Measurements from ENCODE around the gene MALL.
"Not testable (repeated sequence)": the region's sequence is repeated elsewhere in the genome, so short reads cannot be mapped to it uniquely, and the experiment has no call there.

MALL gene

DNA sequence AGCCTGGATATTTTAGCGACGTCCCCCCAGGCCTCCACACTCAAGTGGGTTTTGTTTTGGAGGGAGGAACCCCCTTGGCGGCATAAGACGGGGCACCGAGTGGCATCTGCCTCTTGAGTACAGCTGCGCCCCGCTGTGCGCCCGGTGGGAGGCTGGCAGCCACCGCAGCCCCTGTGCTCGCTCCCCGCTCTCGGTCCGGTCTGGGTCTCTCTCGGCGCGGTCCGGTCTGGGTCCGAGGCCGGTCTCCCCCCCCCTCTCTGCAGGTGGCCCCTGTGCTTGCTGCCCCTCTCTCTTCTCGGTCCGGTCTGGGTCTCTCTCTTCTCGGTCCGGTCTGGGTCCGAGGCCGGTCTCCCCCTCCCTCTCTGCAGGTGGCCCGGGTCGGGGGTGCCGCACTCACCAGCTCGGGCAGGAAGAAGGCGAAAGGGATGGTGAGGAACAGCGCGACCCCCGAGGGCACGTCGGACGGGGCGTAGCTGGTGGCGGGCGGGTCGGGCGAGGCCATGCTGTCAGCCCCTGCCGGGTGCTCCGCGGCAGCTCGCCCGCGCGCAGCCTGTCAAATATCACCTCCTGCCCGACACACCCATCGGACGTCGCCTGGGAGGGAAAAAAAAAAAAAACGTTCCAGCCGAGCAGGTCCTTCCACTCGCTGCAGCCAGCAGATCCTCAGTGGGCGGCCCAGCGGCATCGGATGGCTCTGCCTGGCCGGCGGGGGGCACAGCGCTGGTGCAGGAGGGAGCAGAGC lies at the start of gene MALL:
Gene MALL, minus strand, starts transcription at position 532 of the 742 bp plus-strand sequence. Its CDS starts 30 bp downstream, at position 502.
- DNase-seq: no peak

GRCh38 chr2:110157153-110157793 lies 41.7 kb upstream of the MALL start:
- no peak for DNase-seq

DNA sequence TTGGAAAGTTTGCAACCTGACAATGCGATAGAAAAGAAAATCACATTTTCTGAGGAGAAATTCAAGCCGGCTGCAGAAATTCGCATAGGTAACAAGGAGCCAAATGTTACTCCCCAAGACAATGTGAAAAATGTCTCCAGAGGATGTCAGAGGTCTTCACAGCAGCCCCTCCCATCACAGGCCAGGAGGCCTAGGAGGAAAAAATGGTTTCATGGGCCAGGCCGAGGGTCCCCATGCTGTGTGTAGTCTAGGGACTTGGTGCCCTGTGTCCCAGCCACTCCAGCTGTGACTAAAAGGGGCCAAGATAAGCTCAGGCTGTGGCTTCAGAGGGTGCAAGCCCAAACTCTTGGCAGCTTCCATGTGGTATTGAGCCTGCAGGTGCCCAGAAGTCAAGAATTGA lies 39.2 kb upstream of the MALL start:
- not testable (repeated sequence) for DNase-seq

DNA sequence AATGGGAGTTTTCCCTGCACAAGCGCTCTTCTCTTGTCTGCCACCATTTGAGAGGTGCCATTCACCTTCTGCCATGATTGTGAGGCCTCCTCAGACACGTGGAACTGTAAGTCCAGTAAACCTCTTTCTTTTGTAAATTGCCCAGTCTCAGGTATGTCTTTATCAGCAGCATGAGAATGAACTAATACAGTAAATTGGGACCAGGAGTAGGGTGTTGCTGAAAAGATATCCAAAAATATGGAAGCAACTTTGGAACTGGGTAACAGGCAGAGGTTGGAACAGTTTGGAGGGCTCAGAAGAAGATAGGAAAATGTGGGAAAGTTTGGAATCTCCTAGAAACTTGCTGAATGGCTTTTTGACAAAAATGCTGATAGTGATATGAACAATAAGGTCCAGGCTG lies 38.6 kb upstream of the MALL start:
- DNase-seq: not testable (repeated sequence)

GRCh38 chr2:110153416-110153815 lies 37.8 kb upstream of the MALL start:
- no peak for DNase-seq

DNA sequence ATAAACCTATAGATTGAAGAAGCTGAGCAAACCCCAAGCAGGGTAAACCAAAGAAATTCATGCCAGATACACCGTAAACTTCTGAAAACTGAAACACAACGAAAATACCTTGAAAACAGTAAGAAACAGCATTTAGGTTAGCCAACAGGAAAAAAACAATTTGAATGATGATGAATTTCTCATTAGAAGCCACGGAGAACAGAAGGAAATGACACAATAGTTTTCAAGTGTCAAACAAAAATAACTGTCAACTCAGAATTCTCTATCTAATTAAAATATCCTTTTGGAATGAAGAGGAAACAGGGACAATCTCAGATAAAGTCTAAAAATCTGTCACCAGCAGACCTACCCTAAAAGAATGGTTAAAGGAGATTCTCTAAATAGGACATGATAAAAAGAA lies 37.3 kb upstream of the MALL start:
- no peak for DNase-seq

GRCh38 chr2:110149330-110150220 lies 34.0 kb upstream of the MALL start:
- DNase-seq: no peak

- no peak for DNase-seq
Observed at GRCh38 chr2:110146945-110147332, 31.3 kb upstream of the MALL start.

GRCh38 chr2:110146183-110146944 lies 30.7 kb upstream of the MALL start:
- no peak for DNase-seq

DNA sequence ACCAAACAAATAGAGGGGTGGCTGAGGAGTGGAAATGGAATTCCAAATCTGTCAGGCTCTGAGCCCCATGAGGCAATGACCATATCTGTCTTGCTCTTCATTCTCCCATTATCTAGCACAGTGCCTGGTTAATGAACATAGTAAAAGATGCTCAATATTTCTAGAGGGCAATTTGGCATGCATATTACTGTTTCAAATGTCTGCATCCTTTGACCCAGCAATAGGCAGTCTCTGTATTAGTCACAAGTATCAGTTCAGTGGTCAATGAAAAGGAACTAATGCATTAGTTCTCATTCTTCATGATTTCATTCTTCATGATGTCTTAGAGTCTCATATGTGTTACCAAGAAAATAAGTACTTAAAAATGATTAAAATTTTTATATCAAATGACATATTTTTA lies 28.4 kb upstream of the MALL start:
- no peak for DNase-seq

- no peak for DNase-seq
Observed at GRCh38 chr2:110140401-110140800, 24.8 kb upstream of the MALL start.

- DNase-seq: no peak
Observed at GRCh38 chr2:110134025-110134424, 18.4 kb upstream of the MALL start.

DNA sequence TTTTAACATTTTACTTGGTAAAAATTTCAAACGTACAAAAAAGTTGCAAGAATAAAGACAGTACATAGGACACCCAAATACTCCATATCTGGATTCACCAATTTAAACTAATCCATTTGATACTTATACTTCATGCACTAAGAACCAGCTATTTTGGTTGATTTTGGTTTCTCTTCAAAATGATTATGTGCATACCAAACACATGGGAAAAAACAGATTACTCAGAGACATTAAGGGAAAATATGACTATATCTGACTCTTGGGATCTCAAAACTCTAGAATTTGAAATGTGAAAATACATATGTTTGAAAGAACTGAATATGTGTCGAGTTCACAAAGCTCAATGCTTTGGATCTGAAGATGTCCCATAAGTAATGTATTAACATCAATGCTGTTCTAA lies 15.5 kb upstream of the MALL start:
- DNase-seq: no peak

- DNase-seq: no peak
Observed at GRCh38 chr2:110130757-110131156, 15.1 kb upstream of the MALL start.

DNA sequence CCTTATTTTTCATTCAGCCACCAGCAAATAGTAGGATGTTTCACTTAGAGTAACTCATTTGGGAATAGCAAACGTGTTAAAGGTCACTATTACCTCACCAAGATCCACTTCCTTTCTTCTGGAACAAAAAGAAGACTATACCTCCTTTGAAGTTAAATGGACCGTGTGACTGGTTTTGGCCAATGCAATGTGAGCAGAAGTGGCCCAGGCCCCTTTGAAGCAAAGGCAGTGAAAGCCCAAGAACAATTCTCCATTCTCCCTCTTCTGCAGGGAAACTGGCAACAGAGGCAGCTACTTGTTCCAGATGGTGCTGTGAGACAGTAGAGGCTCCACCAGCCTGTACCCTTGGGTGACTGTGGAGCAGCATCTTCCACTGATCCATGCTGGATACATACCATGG lies 11.3 kb upstream of the MALL start:
- DNase-seq: no peak

GRCh38 chr2:110126086-110126773 lies 10.6 kb upstream of the MALL start:
- no peak for DNase-seq

- no peak for DNase-seq
Observed at GRCh38 chr2:110124939-110125691, 9.5 kb upstream of the MALL start.

DNA sequence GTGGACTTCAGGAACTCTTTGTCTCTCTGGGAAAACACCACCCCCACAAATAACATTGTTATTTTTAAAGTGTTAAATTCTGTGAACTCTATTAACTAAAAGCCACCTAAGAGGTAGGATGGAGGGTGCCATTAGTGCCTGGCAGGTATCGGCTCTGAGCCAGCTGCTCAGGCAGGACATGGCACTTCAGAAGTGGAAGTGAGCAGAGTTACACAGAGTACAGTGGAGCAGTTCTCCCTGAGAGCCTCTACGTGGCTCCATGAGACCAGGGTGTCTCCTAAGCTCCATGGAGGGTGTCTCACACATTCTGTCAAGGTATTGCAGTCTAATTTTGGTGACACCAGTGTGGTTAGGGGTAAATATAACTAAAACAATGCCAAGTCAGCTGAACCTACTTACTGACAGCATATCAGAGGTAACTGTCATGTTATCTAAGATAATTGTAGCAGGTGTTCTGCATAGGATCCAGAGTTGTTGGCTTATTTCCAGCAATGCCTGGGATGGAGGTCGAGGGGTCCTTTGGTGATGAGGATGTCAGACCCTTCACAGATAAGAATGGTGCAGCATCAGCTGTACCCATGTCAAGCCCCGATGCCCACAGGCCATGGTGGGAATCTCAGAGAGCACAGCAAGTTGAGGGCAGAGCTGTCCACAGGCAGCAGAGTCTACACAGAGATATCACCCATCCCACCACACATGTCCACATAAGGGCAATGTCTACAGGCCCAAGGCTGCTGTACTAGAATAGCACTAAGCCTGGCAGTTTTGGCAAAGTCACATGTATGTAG lies 8.6 kb upstream of the MALL start:
- DNase-seq: no peak

GRCh38 chr2:110121592-110121991 lies 6.0 kb upstream of the MALL start:
- no peak for DNase-seq

DNA sequence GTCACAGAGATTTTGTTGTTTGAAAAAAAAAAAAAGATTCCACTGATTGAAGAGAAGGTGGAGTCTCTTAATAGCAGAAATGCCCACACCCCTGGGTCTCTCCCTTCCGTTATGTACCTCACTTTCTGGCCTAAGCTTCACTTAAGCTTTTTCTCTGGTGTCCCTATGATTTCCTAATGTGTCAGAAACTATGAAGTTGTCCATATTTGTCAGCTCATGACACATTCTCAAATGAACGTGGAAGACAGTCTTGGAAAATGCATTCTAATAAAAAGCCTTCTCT lies 5.4 kb upstream of the MALL start:
- DNase-seq: no peak

All from activated CD8-positive, alpha-beta memory T cell treated with anti-CD3 and anti-CD28 coated beads for 24 hours (primary cell).